ENCODE measurements around the gene ARHGAP10.

The ARHGAP10 gene

DNA sequence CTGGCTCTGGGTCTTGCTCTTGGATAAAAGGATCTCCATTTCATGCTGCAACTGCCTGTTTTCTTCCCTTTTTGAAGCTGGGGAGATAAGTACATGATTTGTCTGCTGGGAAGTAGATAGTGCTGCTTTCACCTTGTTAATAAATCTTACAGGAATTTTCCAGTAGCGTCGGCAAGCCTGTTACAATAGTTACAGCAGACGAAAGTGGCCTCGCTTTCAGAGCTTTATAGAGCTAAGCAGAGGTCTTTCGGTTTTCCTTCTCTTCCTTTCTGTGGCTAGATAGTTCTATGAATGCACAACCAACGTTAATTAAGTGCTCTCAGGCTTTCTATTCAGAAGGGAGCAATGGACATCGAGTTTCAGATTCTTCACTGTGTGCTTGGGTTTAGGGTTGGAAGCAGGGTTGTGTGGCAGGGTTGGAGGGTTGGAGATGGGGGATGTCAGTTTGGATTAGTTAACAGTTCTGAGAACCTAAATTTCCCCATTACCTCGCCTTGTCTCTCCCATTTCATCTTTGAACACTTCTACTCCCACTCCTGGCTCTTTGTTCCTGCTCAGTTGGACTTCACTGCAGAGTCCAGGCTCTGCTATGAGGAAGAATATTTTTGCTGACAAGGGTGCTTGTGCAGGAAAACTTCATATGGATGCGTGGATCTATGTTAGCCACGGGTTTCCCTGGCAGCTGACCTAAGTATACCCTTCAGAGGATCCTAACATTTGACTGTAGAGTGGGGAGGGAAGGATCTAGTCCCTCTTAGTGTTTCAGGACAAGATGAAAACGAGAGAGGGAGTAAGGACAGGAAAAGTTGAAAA lies 237.9 kb downstream of the ARHGAP10 start:
- Histone ChIP-seq H3K27me3 (ENCODE audit: control insufficient read depth, insufficient read depth, low read length, poor library complexity, severe bottlenecking) (no peaks in the 10 kb centered on the region), H3K4me1 (ENCODE audit: control insufficient read depth, insufficient read depth, low read length) (no peaks in the 10 kb centered on the region), H3K9me3 (ENCODE audit: control insufficient read depth, low read length) (no peaks in the 10 kb centered on the region), H3K4me3 (ENCODE audit: insufficient read depth, low read depth, low read length) (no peak overlapping the region), H3K27ac (ENCODE audit: insufficient read depth, low read depth, low read length, poor library complexity, severe bottlenecking) (no peak overlapping the region), H3K36me3 (ENCODE audit: control insufficient read depth, insufficient read depth, low read length) (no peaks in the 10 kb centered on the region)
- 89% methylated on average over 11 of the region's 11 CpGs for WGBS, 2 experiments

DNA sequence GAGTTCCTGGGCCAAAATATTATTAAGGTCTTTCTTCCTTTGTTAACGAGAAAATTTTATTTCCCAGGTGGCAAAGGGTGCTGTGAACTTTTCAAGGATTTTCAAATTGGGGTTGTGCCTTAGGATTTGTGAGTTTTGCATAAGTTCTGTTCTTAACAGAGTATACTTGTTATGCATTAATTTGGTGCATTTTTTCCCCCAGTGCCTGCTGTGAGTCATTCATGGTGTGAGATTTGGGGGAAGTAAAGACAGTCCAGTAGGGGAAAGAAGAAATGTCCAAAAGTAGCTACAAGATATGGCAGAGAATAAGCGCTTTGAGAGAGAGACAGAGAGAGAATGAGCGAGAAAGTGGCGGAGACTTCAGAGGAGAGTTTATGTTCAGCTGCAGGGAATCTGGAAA lies 239.2 kb downstream of the ARHGAP10 start:
- Histone ChIP-seq H3K9me3 (ENCODE audit: control insufficient read depth, low read length) (no peaks in the 10 kb centered on the region), H3K27ac (ENCODE audit: insufficient read depth, low read depth, low read length, poor library complexity, severe bottlenecking) (no peak overlapping the region), H3K4me3 (ENCODE audit: insufficient read depth, low read depth, low read length) (no peak overlapping the region), H3K4me1 (ENCODE audit: control insufficient read depth, insufficient read depth, low read length) (no peaks in the 10 kb centered on the region), H3K27me3 (ENCODE audit: control insufficient read depth, insufficient read depth, low read length, poor library complexity, severe bottlenecking) (no peaks in the 10 kb centered on the region), H3K36me3 (ENCODE audit: control insufficient read depth, insufficient read depth, low read length) (no peaks in the 10 kb centered on the region)
- 97% methylated on average over 4 of the region's 4 CpGs for WGBS, 2 experiments

DNA sequence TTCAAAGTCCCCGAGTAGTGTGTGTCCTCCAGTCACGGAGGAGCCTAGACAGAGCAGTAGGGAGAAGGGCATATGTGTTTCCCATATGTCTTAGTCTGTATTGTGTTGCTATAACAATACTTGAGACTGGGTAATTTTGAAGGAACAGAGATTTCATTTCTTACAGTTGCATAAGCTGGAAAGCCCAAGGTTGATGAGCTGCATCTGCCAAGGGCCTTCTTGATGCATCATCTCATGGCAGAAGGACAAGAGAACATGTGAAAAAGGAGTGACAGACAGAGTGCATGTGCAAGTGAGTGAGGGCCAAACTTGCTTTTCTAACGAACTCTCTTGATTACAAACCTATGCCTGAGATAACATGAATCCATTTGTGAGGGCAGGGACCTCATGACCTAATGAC lies 243.4 kb downstream of the ARHGAP10 start:
- Histone ChIP-seq H3K36me3 (ENCODE audit: control insufficient read depth, insufficient read depth, low read length) (no peaks in the 10 kb centered on the region), H3K9me3 (ENCODE audit: control insufficient read depth, low read length) (no peaks in the 10 kb centered on the region), H3K27ac (ENCODE audit: insufficient read depth, low read depth, low read length, poor library complexity, severe bottlenecking) (no peak overlapping the region), H3K27me3 (ENCODE audit: control insufficient read depth, insufficient read depth, low read length, poor library complexity, severe bottlenecking) (no peaks in the 10 kb centered on the region), H3K4me3 (ENCODE audit: insufficient read depth, low read depth, low read length) (no peak overlapping the region), H3K4me1 (ENCODE audit: control insufficient read depth, insufficient read depth, low read length) (no peaks in the 10 kb centered on the region)
- 91 to 92% methylated on average over 3 of the region's 3 CpGs for WGBS, 2 experiments

DNA sequence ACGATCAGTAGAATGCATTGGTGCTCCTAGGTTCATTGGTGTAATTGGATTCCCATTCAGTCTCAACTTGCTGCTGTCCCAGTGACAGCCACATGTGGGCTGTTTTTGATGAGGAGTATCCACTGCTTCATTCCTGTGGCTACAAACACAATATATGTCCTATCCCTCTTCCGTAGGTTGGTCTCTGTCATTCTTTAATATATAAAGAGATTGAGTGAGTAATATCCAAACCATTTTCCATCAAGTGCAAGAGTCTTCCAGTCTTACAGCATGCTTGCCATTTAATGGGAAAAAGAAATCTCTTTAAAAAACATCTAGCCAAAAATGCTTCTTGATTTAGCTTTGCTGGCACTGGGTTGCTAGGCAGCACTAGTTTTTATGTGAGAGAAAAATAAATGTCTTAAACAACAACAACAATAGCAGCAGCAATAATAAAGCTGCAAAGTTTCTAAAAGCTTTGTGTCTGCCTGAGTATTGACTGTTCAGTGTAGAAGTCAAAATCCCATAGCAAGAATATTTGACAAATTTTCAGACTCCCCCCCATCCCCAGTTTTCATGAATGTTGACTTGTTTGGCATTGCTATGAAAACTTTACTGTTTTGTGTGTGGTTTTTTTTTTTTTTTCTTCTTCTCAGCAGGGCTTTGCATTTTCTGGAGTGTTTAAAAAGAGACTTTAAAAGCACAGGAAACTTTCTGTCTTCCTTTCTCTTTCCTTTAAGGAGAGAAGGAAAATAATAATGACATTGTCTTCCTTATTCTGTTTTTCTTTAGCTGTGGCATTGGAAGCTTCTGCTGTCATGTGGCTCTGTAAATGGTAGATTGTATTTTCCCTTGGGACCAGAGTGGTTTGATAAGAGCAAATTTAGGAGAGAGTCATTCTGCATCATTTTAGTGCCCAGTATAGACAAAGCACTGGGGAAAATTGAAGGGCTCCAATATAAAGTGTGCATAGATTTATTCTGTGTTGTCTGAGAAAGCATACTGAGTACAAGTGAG lies 244.3 kb downstream of the ARHGAP10 start:
- no peaks in the 10 kb centered on the region for H3K36me3 ChIP-seq (ENCODE audit: control insufficient read depth, insufficient read depth, low read length)
- WGBS, 2 experiments = 60 to 87% methylated on average over 1 of the region's 2 CpGs
- no peaks in the 10 kb centered on the region for H3K9me3 ChIP-seq (ENCODE audit: control insufficient read depth, low read length)
- H3K27ac ChIP-seq (ENCODE audit: insufficient read depth, low read depth, low read length, poor library complexity, severe bottlenecking) = no peak overlapping the region
- H3K27me3 ChIP-seq (ENCODE audit: control insufficient read depth, insufficient read depth, low read length, poor library complexity, severe bottlenecking) = no peaks in the 10 kb centered on the region
- H3K4me1 ChIP-seq (ENCODE audit: control insufficient read depth, insufficient read depth, low read length) = no peaks in the 10 kb centered on the region
- no peak overlapping the region for H3K4me3 ChIP-seq (ENCODE audit: insufficient read depth, low read depth, low read length)

DNA sequence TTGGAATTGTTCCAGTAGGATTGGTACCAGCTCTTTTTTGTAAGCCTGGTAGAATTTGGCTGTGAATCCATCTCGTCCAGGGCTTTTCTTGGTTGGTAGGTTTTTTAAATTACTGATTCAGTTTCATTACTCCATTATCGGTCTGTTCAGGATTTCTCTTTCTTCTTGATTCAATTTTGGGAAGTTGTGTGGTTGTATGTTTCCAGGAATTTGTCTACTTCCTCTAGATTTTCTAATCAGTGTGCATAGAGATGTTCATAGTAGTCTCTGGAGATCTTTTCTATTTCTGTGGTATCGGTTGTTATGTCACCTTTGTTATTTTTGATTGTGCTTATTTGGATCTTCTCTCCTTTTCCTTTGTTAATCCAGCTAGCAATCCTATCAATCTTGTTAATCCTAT lies 248.7 kb downstream of the ARHGAP10 start:
- WGBS, 2 experiments = 93 to 96% methylated on average over 2 of the region's 3 CpGs
- Histone ChIP-seq H3K9me3 (ENCODE audit: control insufficient read depth, low read length) (no peaks in the 10 kb centered on the region), H3K4me1 (ENCODE audit: control insufficient read depth, insufficient read depth, low read length) (no peaks in the 10 kb centered on the region), H3K27ac (ENCODE audit: insufficient read depth, low read depth, low read length, poor library complexity, severe bottlenecking) (no peak overlapping the region), H3K36me3 (ENCODE audit: control insufficient read depth, insufficient read depth, low read length) (no peaks in the 10 kb centered on the region), H3K27me3 (ENCODE audit: control insufficient read depth, insufficient read depth, low read length, poor library complexity, severe bottlenecking) (no peaks in the 10 kb centered on the region), H3K4me3 (ENCODE audit: insufficient read depth, low read depth, low read length) (no peak overlapping the region)

DNA sequence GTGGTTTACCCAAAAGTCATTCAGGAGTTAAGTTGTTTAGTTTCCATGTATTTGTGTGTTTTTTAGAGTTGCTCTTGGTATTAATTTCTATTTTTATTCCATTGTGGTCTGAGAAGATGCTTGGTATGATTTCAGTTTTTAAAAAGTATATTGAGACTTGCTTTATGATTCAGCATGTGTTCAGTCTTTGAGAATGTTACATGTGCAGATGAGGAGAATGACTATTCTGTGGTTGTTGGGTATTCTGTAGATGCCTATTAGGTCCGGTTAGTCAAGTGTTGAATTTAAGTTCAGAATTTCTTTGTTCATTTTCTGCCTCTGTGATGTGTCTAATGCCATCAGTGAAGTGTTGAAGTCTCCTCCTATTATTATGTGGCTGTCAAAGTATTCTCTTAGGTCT lies 249.4 kb downstream of the ARHGAP10 start:
- no peak overlapping the region for H3K27ac ChIP-seq (ENCODE audit: insufficient read depth, low read depth, low read length, poor library complexity, severe bottlenecking)
- 94 to 100% methylated on average over 1 of the region's 1 CpG for WGBS, 2 experiments
- no peaks in the 10 kb centered on the region for H3K4me1 ChIP-seq (ENCODE audit: control insufficient read depth, insufficient read depth, low read length)
- no peaks in the 10 kb centered on the region for H3K27me3 ChIP-seq (ENCODE audit: control insufficient read depth, insufficient read depth, low read length, poor library complexity, severe bottlenecking)
- H3K4me3 ChIP-seq (ENCODE audit: insufficient read depth, low read depth, low read length) = no peak overlapping the region
- H3K36me3 ChIP-seq (ENCODE audit: control insufficient read depth, insufficient read depth, low read length) = no peaks in the 10 kb centered on the region
- H3K9me3 ChIP-seq (ENCODE audit: control insufficient read depth, low read length) = no peaks in the 10 kb centered on the region

DNA sequence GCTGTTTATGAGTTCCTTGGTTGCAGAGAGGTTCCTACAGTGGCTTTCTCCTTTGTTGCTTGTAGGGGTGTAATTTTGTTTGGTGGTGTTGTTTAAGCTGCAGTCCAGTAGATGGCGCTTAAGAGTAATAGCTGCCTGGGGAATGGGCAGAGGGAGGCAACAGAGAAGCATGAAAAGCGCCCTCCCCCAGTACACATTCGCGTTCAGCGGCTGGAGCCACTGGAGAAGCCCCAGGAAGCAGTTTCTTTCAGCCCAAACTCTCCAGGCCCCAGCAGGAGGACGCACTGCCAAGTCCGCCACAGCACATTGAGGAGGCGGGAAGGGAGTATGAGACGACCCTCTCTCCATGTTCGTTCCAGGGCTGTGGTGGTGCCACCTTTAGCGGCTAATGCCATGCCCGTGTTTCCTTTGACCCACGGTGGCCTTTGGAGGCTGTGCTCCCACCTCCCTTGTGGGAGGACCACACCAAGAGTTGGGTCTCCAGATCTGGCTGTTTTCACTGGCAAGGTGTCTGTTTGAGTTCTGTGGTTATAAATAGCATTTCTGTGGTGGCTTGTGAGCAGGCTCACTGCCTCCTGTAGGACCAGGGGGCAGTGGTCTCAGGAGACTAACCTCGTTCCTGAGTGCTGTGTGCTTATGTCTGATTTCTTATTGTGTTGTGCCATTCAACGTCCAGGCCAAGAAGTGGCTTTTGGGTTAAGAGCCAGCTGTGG lies 252.3 kb downstream of the ARHGAP10 start:
- no peaks in the 10 kb centered on the region for H3K27me3 ChIP-seq (ENCODE audit: control insufficient read depth, insufficient read depth, low read length, poor library complexity, severe bottlenecking)
- no peak overlapping the region for H3K27ac ChIP-seq (ENCODE audit: insufficient read depth, low read depth, low read length, poor library complexity, severe bottlenecking)
- H3K9me3 ChIP-seq (ENCODE audit: control insufficient read depth, low read length) = no peaks in the 10 kb centered on the region
- H3K4me1 ChIP-seq (ENCODE audit: control insufficient read depth, insufficient read depth, low read length) = no peaks in the 10 kb centered on the region
- WGBS, 2 experiments = 59 to 62% methylated on average over 15 of the region's 15 CpGs
- no peak overlapping the region for H3K4me3 ChIP-seq (ENCODE audit: insufficient read depth, low read depth, low read length)
- H3K36me3 ChIP-seq (ENCODE audit: control insufficient read depth, insufficient read depth, low read length) = no peaks in the 10 kb centered on the region

DNA sequence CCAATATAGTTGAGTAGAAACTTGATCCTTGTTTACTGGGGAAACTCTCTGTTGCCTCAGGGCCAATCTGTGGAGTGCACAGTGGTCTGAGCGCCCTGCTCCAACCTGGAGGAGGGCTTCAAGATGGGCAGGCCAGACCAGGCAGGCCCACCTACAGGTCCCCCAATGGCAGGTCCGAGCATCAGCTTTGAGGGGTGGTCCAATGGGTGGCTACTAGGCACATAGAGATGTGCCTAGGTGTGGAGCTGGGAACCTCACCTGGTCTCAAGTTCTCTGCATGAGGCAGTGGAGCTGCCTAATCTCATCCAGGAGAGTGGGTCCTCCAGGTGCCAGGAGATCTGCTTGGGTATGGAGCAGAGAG lies 252.9 kb downstream of the ARHGAP10 start:
- Histone ChIP-seq H3K4me1 (ENCODE audit: control insufficient read depth, insufficient read depth, low read length) (no peaks in the 10 kb centered on the region), H3K9me3 (ENCODE audit: control insufficient read depth, low read length) (no peaks in the 10 kb centered on the region), H3K36me3 (ENCODE audit: control insufficient read depth, insufficient read depth, low read length) (no peaks in the 10 kb centered on the region), H3K27ac (ENCODE audit: insufficient read depth, low read depth, low read length, poor library complexity, severe bottlenecking) (no peak overlapping the region), H3K27me3 (ENCODE audit: control insufficient read depth, insufficient read depth, low read length, poor library complexity, severe bottlenecking) (no peaks in the 10 kb centered on the region), H3K4me3 (ENCODE audit: insufficient read depth, low read depth, low read length) (no peak overlapping the region)
- WGBS, 2 experiments = 92 to 94% methylated on average over 2 of the region's 2 CpGs

DNA sequence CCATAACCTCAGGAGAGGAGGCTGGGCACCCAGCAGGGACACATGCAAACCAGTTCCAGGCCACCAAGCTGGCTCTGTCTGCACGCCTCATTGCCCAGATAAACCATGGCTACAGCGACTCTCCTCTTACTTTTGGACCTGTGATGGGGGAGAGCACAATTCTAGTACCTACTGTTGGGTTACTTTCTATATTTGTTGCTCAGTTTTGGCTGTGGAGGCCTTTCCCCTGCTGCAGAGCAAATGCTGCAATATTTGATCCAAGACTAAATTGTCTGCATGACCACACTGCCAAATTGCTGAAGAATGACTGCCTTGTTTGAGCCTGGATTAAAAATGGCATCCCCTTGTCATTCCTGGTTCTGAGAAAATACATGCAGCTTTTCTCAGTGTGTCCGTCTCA lies 253.5 kb downstream of the ARHGAP10 start:
- Histone ChIP-seq H3K27ac (ENCODE audit: insufficient read depth, low read depth, low read length, poor library complexity, severe bottlenecking) (no peak overlapping the region), H3K36me3 (ENCODE audit: control insufficient read depth, insufficient read depth, low read length) (no peaks in the 10 kb centered on the region), H3K9me3 (ENCODE audit: control insufficient read depth, low read length) (no peaks in the 10 kb centered on the region), H3K4me1 (ENCODE audit: control insufficient read depth, insufficient read depth, low read length) (no peaks in the 10 kb centered on the region), H3K27me3 (ENCODE audit: control insufficient read depth, insufficient read depth, low read length, poor library complexity, severe bottlenecking) (no peaks in the 10 kb centered on the region), H3K4me3 (ENCODE audit: insufficient read depth, low read depth, low read length) (no peak overlapping the region)
- 89 to 97% methylated on average over 3 of the region's 3 CpGs for WGBS, 2 experiments

DNA sequence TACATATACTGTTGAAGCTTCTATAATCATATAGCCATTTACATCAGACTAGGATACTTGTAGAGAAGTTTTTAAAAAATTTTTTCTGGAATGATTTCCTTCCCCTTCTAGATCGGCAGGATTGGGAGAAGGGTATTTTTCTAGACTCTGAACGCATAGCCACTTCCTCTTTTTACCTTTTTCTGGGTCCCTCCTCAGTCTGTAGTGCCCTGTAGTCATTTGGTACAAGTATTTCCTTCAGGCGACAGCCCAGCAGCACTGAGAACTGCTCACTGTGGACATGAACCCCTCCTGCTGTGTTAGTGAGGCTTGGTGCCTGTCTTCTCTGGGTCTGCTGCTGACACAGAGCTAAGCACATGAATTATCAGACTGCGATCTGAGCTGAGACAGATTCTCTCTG lies 255.4 kb downstream of the ARHGAP10 start:
- H3K4me1 ChIP-seq (ENCODE audit: control insufficient read depth, insufficient read depth, low read length) = peaks cover 5% of the 10 kb centered on the region
- H3K4me3 ChIP-seq (ENCODE audit: insufficient read depth, low read depth, low read length) = no peak overlapping the region
- H3K36me3 ChIP-seq (ENCODE audit: control insufficient read depth, insufficient read depth, low read length) = no peaks in the 10 kb centered on the region
- 77 to 90% methylated on average over 4 of the region's 4 CpGs for WGBS, 2 experiments
- H3K9me3 ChIP-seq (ENCODE audit: control insufficient read depth, low read length) = no peaks in the 10 kb centered on the region
- H3K27ac ChIP-seq (ENCODE audit: insufficient read depth, low read depth, low read length, poor library complexity, severe bottlenecking) = no peak overlapping the region
- no peaks in the 10 kb centered on the region for H3K27me3 ChIP-seq (ENCODE audit: control insufficient read depth, insufficient read depth, low read length, poor library complexity, severe bottlenecking)

Measured in ectodermal cell (in vitro differentiated cells).